ENCODE data around the gene GRPEL1.

Gene GRPEL1

GRCh38 chr4:7043284-7044136 is 24.4 kb downstream of the GRPEL1 start, which contains the start of gene TADA2B:
TADA2B (plus strand) TSS chr4:7043372; CDS start chr4:7043580, 208 bp downstream.
- DNase-seq = peak; percentile 62

- DNase-seq = peak; percentile 99
Observed at GRCh38 chr4:7042503-7043283, 25.2 kb downstream of the GRPEL1 start.

GRCh38 chr4:7041801-7042502 is 25.9 kb downstream of the GRPEL1 start:
- DNase-seq = peak; percentile 74

GRCh38 chr4:7041246-7041645 is 26.6 kb downstream of the GRPEL1 start:
- DNase-seq = no peak

GRCh38 chr4:7040765-7041164 is 27.1 kb downstream of the GRPEL1 start:
- DNase-seq = no peak

- DNase-seq = no peak
Observed at GRCh38 chr4:7037425-7037824, 30.4 kb downstream of the GRPEL1 start.

- no peak for DNase-seq
Observed at GRCh38 chr4:7034262-7035081, 33.4 kb downstream of the GRPEL1 start.

- DNase-seq = no peak
Observed at GRCh38 chr4:7032596-7032995, 35.3 kb downstream of the GRPEL1 start.

- no peak for DNase-seq
Observed at GRCh38 chr4:7031558-7032449, 36.1 kb downstream of the GRPEL1 start.

GRCh38 chr4:7030856-7031255 is 37.0 kb downstream of the GRPEL1 start:
- no peak for DNase-seq

GRCh38 chr4:7029921-7030320 is 37.9 kb downstream of the GRPEL1 start:
- no peak for DNase-seq

- DNase-seq = no peak
Observed at GRCh38 chr4:7029212-7029611, 38.7 kb downstream of the GRPEL1 start.

GRCh38 chr4:7027913-7028312 is 40.0 kb downstream of the GRPEL1 start:
- no peak for DNase-seq

- no peak for DNase-seq
Observed at GRCh38 chr4:7027284-7027683, 40.6 kb downstream of the GRPEL1 start.

- DNase-seq = no peak
Observed at GRCh38 chr4:7026107-7026506, 41.8 kb downstream of the GRPEL1 start.

GRCh38 chr4:7025040-7025602 is 42.7 kb downstream of the GRPEL1 start:
- no peak for DNase-seq

- no peak for DNase-seq
Observed at GRCh38 chr4:7024336-7024890, 43.5 kb downstream of the GRPEL1 start.

- no peak for DNase-seq
Observed at GRCh38 chr4:7023901-7024300, 44.0 kb downstream of the GRPEL1 start.

- DNase-seq = no peak
Observed at GRCh38 chr4:7023486-7023885, 44.4 kb downstream of the GRPEL1 start.

GRCh38 chr4:7021930-7022664 is 45.8 kb downstream of the GRPEL1 start:
- no peak for DNase-seq
